Spleen (tissue), 13 donors: ENCODE data around the gene UGP2. TPM values are rescaled to one million over a fixed set of nuclear protein-coding genes. Genes with fewer than 3 reads are reported as not detected.
A peak's percentile ranks its signal among the peaks of the same experiment; 100 is the strongest.

Experiments used
- DNase-seq: peaks from one replicate; pipeline ENCODE4 v3.0.0-alpha.2; 2020
- H3K27ac ChIP-seq, 8 donors: fragments of 200-600 bp; sonication (generic) in 7 of 8; 1 replicate in 4 of 8; 2 replicates in 4 of 8; pipeline versions ENCODE4 v1.5.0 to v1.8.0; 2016 to 2021; ENCODE audit warnings: inconsistent platforms in 4 of 8, mild to moderate bottlenecking in 4 of 8, moderate library complexity in 1 of 8
- H3K27me3 ChIP-seq, 7 donors: fragments of 200-600 bp; sonication (generic) in 6 of 7; replicated peaks in 1 of 7; 1 replicate in 4 of 7; 2 replicates in 3 of 7; pipeline versions ENCODE4 v1.5.0 to v1.8.0; 2016 to 2021; ENCODE audit warnings: inconsistent platforms in 3 of 7, mild to moderate bottlenecking in 1 of 7
- H3K36me3 ChIP-seq, 6 donors: fragments of 200-600 bp; sonication (generic) in 5 of 6; 1 replicate in 4 of 6; 2 replicates in 2 of 6; pipeline versions ENCODE4 v1.5.0 to v1.8.0; 2016 to 2021; ENCODE audit warnings: inconsistent platforms in 2 of 6
- H3K4me1 ChIP-seq, 6 donors: fragments of 200-600 bp; sonication (generic) in 5 of 6; 1 replicate in 3 of 6; 2 replicates in 3 of 6; pipeline versions ENCODE4 v1.5.0 to v1.8.0; 2016 to 2021; ENCODE audit warnings: inconsistent platforms in 3 of 6
- H3K4me3 ChIP-seq, 8 donors: fragments of 200-600 bp; sonication (generic) in 7 of 8; 1 replicate in 4 of 8; 2 replicates in 4 of 8; pipeline versions ENCODE4 v1.5.0 to v1.8.0; 2016 to 2021; ENCODE audit warnings: inconsistent platforms in 4 of 8, mild to moderate bottlenecking in 4 of 8, moderate library complexity in 2 of 8
- H3K9me3 ChIP-seq, 8 donors: fragments of 200-600 bp; sonication (generic) in 7 of 8; 1 replicate in 4 of 8; 2 replicates in 4 of 8; pipeline versions ENCODE4 v1.5.0 to v1.8.0; 2016 to 2021; ENCODE audit warnings: inconsistent platforms in 4 of 8
- POLR2A ChIP-seq, 3 donors: fragments of 450-650 bp; IDR thresholded peaks; one replicate each; pipeline ENCODE4 v1.5.1; 2017; ENCODE audit warnings: antibody characterized with exemption in 3 of 3, mild to moderate bottlenecking in 1 of 3
- POLR2AphosphoS5 ChIP-seq, 3 donors: sonication (generic); formaldehyde crosslinking; IDR thresholded peaks; one replicate each; pipeline ENCODE4 v1.5.1; 2017; ENCODE audit warnings: antibody characterized with exemption in 3 of 3
- WGBS, 5 donors: extraction: QIAGEN DNeasy Blood & Tissue Kit in 3 of 5; methylation state at CpG; one replicate each; pipeline versions ENCODE4 v1.1.5 to v1.1.7; 2013 to 2018; 5-methylcytosine and 5-hydroxymethylcytosine counted together
- intact Hi-C: fragments of 100-400 bp; cut with DNase I; formaldehyde crosslinking; loops from one replicate; pipeline ENCODE4 v1.15.0; 2023; ENCODE audit warnings: low total_unique reads
- long read RNA-seq, 2 donors: transcript quantifications; one replicate each; lab custom pipeline, GENCODE V29; 2026
- polyA plus RNA-seq, 3 donors: library from polyadenylated mRNA; stranded (reverse); fragments of 200-250 nt; gene quantifications; one replicate each; pipeline ENCODE4 v1.2.1, GENCODE V29; 2013
- total RNA-seq, 7 donors: library from RNA; depleted of rRNA in 3 of 7; stranded (reverse); fragments of >200 nt in 3 of 7; fragmentation: NEBNext Ultra II Directional in 4 of 7; extraction: Animal tissue kit (Norgen Biotek cat#: 25700) in 4 of 7; gene quantifications; one replicate each; pipeline versions ENCODE4 v1.1.0 to v1.2.1, GENCODE V29; 2016 to 2021
- TF ChIP-seq, protein P1 (sequence below), 11 experiments: fragments of 200-600 bp in 7 of 11; fragments of 450-650 bp in 4 of 11; sonication (generic) in 4 of 11; IDR thresholded peaks in 8 of 11; conservative IDR thresholded peaks in 3 of 11; 1 replicate in 7 of 11; 2 replicates in 4 of 11; pipeline versions ENCODE4 v1.4.0 to v1.8.0; 2016 to 2021; ENCODE audit warnings: antibody characterized with exemption in 11 of 11, inconsistent platforms in 4 of 11, mild to moderate bottlenecking in 1 of 11
- donor health status: healthy with polysubstance abuse.
- donor health status: DM: no; HTN: no; CAD: no; lungs with moderate emphysema.
- donor health status: DM: no; HTN: no; CAD: no.
- donor health status: Bipolar disorder and iron deficiency.
- donor health status: healthy.
- donor health status: DM: no; HTN: no; CAD: no.
- donor health status: DM: yes; HTN: yes; CAD: no.

UGP2 gene
- 100 to 1,000 TPM in 2 of 7 donors, 10 to 100 TPM in 5; 70.5 to 106 (median 91.2) TPM for total RNA-seq
- 10 to 100 TPM; 46.3 to 63.2 (median 61.0) TPM for polyA plus RNA-seq
- long read RNA-seq, donor 1, transcript UGP2-201 (10 exons, 2,338 nt), result minor isoform, 5 of 49 reads
- long read RNA-seq, donor 1, transcript UGP2-202 (10 exons, 2,136 nt), result major isoform, 18 of 49 reads
- long read RNA-seq, donor 1, partial matches to known transcripts, result 14 of 49 reads
- long read RNA-seq, donor 1, other reads (novel, unspliced or antisense), result 8 of 49 reads
- long read RNA-seq, donor 2, transcript UGP2-202 (10 exons, 2,136 nt), result major isoform, 8 of 11 reads
- long read RNA-seq, donor 2, partial matches to known transcripts, result 0 of 11 reads
- long read RNA-seq, donor 2, other reads (novel, unspliced or antisense), result 0 of 11 reads

- 0% methylated on average over 28 to 59 of the region's 59 CpGs for WGBS, 5 donors
- TF ChIP-seq, protein P1, sequence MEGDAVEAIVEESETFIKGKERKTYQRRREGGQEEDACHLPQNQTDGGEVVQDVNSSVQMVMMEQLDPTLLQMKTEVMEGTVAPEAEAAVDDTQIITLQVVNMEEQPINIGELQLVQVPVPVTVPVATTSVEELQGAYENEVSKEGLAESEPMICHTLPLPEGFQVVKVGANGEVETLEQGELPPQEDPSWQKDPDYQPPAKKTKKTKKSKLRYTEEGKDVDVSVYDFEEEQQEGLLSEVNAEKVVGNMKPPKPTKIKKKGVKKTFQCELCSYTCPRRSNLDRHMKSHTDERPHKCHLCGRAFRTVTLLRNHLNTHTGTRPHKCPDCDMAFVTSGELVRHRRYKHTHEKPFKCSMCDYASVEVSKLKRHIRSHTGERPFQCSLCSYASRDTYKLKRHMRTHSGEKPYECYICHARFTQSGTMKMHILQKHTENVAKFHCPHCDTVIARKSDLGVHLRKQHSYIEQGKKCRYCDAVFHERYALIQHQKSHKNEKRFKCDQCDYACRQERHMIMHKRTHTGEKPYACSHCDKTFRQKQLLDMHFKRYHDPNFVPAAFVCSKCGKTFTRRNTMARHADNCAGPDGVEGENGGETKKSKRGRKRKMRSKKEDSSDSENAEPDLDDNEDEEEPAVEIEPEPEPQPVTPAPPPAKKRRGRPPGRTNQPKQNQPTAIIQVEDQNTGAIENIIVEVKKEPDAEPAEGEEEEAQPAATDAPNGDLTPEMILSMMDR (IDR thresholded peaks at IDR 0.05 in 8 of 11, conservative IDR thresholded peaks at IDR 0.05 in 3 of 11), result peak in 5 of 11 experiments; percentile 27 to 50 (median 38)
- TF ChIP-seq POLR2AphosphoS5 (IDR thresholded peaks at IDR 0.05), result peak; percentile 82 to 93 (median 86)
- TF ChIP-seq POLR2A (IDR thresholded peaks at IDR 0.05), result peak in 2 of 3 donors; percentile 52 to 82
- H3K9me3 ChIP-seq, result no peaks in the 10 kb centered on the region
- peak within 1 kb of the TSS; percentile 77 to 94 (median 92) for H3K4me3 ChIP-seq
- peak; percentile 97 for DNase-seq
- H3K27me3 ChIP-seq, result no peaks in the 10 kb centered on the region
- peak within 1 kb of the TSS; percentile 91 to 99 (median 99) for H3K27ac ChIP-seq
- intact Hi-C loops, result no loop called here
- no peaks in the 10 kb centered on the region for H3K36me3 ChIP-seq
- peaks cover 16 to 56% (median 45%) of the 10 kb centered on the region in 6 donors for H3K4me1 ChIP-seq
Measured at GRCh38 chr2:63841254-63842022, at the start of gene UGP2. TSS of gene UGP2 (plus strand) at chr2:63841896. CDS start at chr2:63842186, 290 bp downstream.

DNA sequence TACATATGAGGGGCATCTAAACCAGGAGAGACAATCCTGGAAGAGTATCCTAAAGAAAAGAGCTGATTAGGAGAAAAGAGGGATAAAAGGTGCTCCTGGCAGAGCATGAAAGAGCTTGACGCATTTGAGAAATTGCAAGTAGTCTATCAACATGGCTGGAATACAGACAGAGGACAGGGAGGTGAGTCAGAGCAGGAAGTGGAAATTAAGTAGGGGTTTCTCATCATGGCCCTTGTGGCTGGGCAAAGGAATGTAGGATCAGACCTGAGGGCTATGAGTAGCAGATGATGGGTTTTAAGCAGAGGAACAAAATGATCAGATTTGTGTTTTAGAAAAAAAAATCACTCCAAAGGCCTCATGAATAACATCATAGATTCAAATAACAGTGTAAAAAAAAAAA, 49.2 kb upstream of the UGP2 start:
- intact Hi-C loops, result no loop called here
- no peak for DNase-seq
- Histone ChIP-seq H3K4me3 (no peak overlapping the region), H3K9me3 (no peaks in the 10 kb centered on the region), H3K36me3 (no peaks in the 10 kb centered on the region), H3K27me3 (no peaks in the 10 kb centered on the region), H3K4me1 (peaks cover 0 to 4% (median 0%) of the 10 kb centered on the region in 6 donors), H3K27ac (no peak overlapping the region)
- 90 to 97% (median 94%) methylated on average over 1 of the region's 1 CpG for WGBS, 5 donors
- TF ChIP-seq, protein P1 (IDR thresholded peaks at IDR 0.05 in 8 of 11, conservative IDR thresholded peaks at IDR 0.05 in 3 of 11), result no peak
- TF ChIP-seq POLR2AphosphoS5 (IDR thresholded peaks at IDR 0.05) (no peak), POLR2A (IDR thresholded peaks at IDR 0.05) (no peak)

DNA sequence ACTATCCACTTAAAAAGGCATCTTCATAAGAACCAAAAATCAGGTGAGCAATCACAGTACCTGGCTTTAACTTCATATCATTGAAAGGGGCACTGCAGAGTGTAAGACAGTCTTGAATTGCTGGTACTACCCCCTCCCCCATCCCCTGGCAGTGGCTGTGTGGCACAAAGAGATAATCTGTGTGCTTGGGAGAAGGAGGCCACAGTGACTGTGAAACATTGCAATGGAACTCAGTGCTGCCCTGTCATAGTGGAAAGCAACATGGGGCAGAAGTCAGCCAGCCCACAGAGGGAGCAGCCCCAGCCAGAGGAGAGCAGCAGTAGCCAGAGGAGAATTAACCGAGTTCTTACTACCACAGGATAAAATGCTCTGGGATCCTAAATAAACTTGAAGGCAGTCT, 45.3 kb upstream of the UGP2 start:
- H3K36me3 ChIP-seq, result no peaks in the 10 kb centered on the region
- 90 to 100% (median 96%) methylated on average over 1 of the region's 1 CpG for whole genome bisulfite sequencing, 5 donors
- no peak overlapping the region for H3K4me3 ChIP-seq
- no peak overlapping the region for H3K27ac ChIP-seq
- TF ChIP-seq, protein P1 (IDR thresholded peaks at IDR 0.05 in 8 of 11, conservative IDR thresholded peaks at IDR 0.05 in 3 of 11), result no peak
- no peak for TF ChIP-seq POLR2AphosphoS5 (IDR thresholded peaks at IDR 0.05)
- no peak for TF ChIP-seq POLR2A (IDR thresholded peaks at IDR 0.05)
- no peak for DNase-seq
- no peaks in the 10 kb centered on the region for H3K9me3 ChIP-seq
- H3K4me1 ChIP-seq, result no peaks in the 10 kb centered on the region
- intact Hi-C loops, result no loop called here
- H3K27me3 ChIP-seq, result no peaks in the 10 kb centered on the region

DNA sequence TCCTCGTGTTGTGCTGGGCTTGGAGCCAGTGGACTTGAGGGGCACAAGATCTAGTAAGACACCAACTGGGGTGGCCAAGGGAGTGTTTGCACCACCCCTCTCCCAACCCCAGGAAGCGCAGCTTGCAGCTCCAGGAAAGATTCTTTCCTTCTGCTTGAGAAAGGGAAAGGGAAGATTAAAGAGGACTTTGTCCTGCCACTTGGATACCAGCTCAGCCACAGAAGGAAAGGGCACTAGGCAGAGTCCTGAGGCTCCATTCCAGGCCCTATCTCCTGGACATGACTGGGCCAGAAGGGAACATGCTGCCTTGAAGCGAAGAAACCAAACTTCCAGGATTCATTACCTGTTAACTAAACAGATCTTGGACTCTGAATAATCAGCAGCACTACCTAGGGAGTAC, 44.9 kb upstream of the UGP2 start:
- Histone ChIP-seq H3K9me3 (no peaks in the 10 kb centered on the region), H3K4me1 (no peaks in the 10 kb centered on the region), H3K4me3 (no peak overlapping the region), H3K27ac (no peak overlapping the region), H3K36me3 (no peaks in the 10 kb centered on the region), H3K27me3 (no peaks in the 10 kb centered on the region)
- 89 to 100% (median 93%) methylated on average over 3 of the region's 3 CpGs for WGBS, 5 donors
- TF ChIP-seq POLR2A (IDR thresholded peaks at IDR 0.05) (no peak), POLR2AphosphoS5 (IDR thresholded peaks at IDR 0.05) (no peak)
- TF ChIP-seq, protein P1 (IDR thresholded peaks at IDR 0.05 in 8 of 11, conservative IDR thresholded peaks at IDR 0.05 in 3 of 11), result no peak
- DNase-seq, result no peak
- intact Hi-C loops, result no loop called here
